DMS79 treated with DMSO at 0.1 percent for 48 hours (cell line): ENCODE results near the gene FTO.

ENCODE experiments used
- DNase-seq: peaks from one replicate; lab custom pipeline; 2025; lab: John Stamatoyannopoulos, UW

FTO gene

GRCh38 chr16:54086791-54087190 lies 382.8 kb downstream of the FTO start:
- DNase-seq = no peak

- DNase-seq = no peak
Observed at GRCh38 chr16:54090602-54091001, 386.6 kb downstream of the FTO start.

- DNase-seq = no peak
Observed at GRCh38 chr16:54093281-54093680, 389.3 kb downstream of the FTO start.

GRCh38 chr16:54094641-54095040 lies 390.7 kb downstream of the FTO start:
- no peak for DNase-seq

- DNase-seq = no peak
Observed at GRCh38 chr16:54096607-54097006, 392.7 kb downstream of the FTO start.

- no peak for DNase-seq
Observed at GRCh38 chr16:54097774-54098173, 393.8 kb downstream of the FTO start.

- DNase-seq = no peak
Observed at GRCh38 chr16:54098247-54098646, 394.3 kb downstream of the FTO start.

GRCh38 chr16:54099627-54100026 lies 395.7 kb downstream of the FTO start:
- no peak for DNase-seq

GRCh38 chr16:54102888-54103866 lies 399.2 kb downstream of the FTO start:
- peak; percentile 26 for DNase-seq

GRCh38 chr16:54106057-54106456 lies 402.1 kb downstream of the FTO start:
- no peak for DNase-seq

GRCh38 chr16:54107583-54108202 lies 403.7 kb downstream of the FTO start:
- no peak for DNase-seq

- DNase-seq = no peak
Observed at GRCh38 chr16:54110016-54110981, 406.3 kb downstream of the FTO start.

- no peak for DNase-seq
Observed at GRCh38 chr16:54112451-54113206, 408.7 kb downstream of the FTO start.

- DNase-seq = no peak
Observed at GRCh38 chr16:54115558-54115957, 411.6 kb downstream of the FTO start.

GRCh38 chr16:54116124-54116655 lies 412.2 kb downstream of the FTO start:
- no peak for DNase-seq

- DNase-seq = no peak
Observed at GRCh38 chr16:54118846-54119245, 414.9 kb downstream of the FTO start.

- DNase-seq = no peak
Observed at GRCh38 chr16:54120846-54121480, 417.0 kb downstream of the FTO start.

- no peak for DNase-seq
Observed at GRCh38 chr16:54121539-54122295, 417.8 kb downstream of the FTO start.

- DNase-seq = no peak
Observed at GRCh38 chr16:54123766-54124165, 419.8 kb downstream of the FTO start.
